ENCODE results near the gene RABEP1.

Gene RABEP1

GRCh38 chr17:5355421-5356129 is 73.5 kb downstream of the RABEP1 start:
- DNase-seq = no peak

GRCh38 chr17:5361426-5361825 is 79.3 kb downstream of the RABEP1 start:
- no peak for DNase-seq

GRCh38 chr17:5362162-5362811 is 80.2 kb downstream of the RABEP1 start:
- no peak for DNase-seq

- no peak for DNase-seq
These were observed 82.1 kb downstream of the RABEP1 start for GRCh38 chr17:5364156-5364555.

GRCh38 chr17:5364696-5365095 is 82.6 kb downstream of the RABEP1 start:
- no peak for DNase-seq

- DNase-seq = no peak
These were observed 83.7 kb downstream of the RABEP1 start for GRCh38 chr17:5365831-5366230.

- DNase-seq = no peak
These were observed 88.3 kb downstream of the RABEP1 start for GRCh38 chr17:5370411-5370810.

- DNase-seq = peak in 6 of 56 donors; percentile 3 to 33 (median 9)
These were observed 91.0 kb downstream of the RABEP1 start for GRCh38 chr17:5373112-5373511.

- DNase-seq = no peak
These were observed 96.6 kb downstream of the RABEP1 start for GRCh38 chr17:5378566-5379207.

- DNase-seq = no peak
These were observed 97.4 kb downstream of the RABEP1 start for GRCh38 chr17:5379351-5380107.

GRCh38 chr17:5380491-5381135 is 98.5 kb downstream of the RABEP1 start:
- DNase-seq = no peak

- DNase-seq = no peak
These were observed 99.5 kb downstream of the RABEP1 start for GRCh38 chr17:5381542-5381941.

- no peak for DNase-seq
These were observed 109.6 kb downstream of the RABEP1 start for GRCh38 chr17:5391678-5392077.

GRCh38 chr17:5396612-5397011 is 114.5 kb downstream of the RABEP1 start:
- no peak for DNase-seq

GRCh38 chr17:5399767-5400166 is 117.7 kb downstream of the RABEP1 start:
- DNase-seq = no peak

- DNase-seq = no peak
These were observed 123.3 kb downstream of the RABEP1 start for GRCh38 chr17:5405400-5405799.

GRCh38 chr17:5408186-5408585 is 126.1 kb downstream of the RABEP1 start:
- no peak for DNase-seq

- no peak for DNase-seq
These were observed 128.6 kb downstream of the RABEP1 start for GRCh38 chr17:5410594-5411272.

GRCh38 chr17:5413682-5414081 is 131.6 kb downstream of the RABEP1 start:
- DNase-seq = peak in 1 of 56 donors; percentile 2

- DNase-seq = no peak
These were observed 134.8 kb downstream of the RABEP1 start for GRCh38 chr17:5416901-5417300.

GRCh38 chr17:5418858-5419355 is 136.8 kb downstream of the RABEP1 start:
- peak in 5 of 56 donors; percentile 27 to 69 (median 57) for DNase-seq
